Loucy (cell line): ENCODE results near the gene APBA3.

Experiments
- H2AFZ ChIP-seq: fragments of 200-600 bp; sonication (generic); 2 replicates; pipeline ENCODE4 v1.6.0; 2016; ENCODE audit warnings: antibody characterized with exemption, mild to moderate bottlenecking, low read length, moderate library complexity
- H3F3A ChIP-seq: fragments of 200-600 bp; 2 replicates; pipeline ENCODE4 v1.6.0; 2016; ENCODE audit warnings: antibody characterized with exemption, low read depth, mild to moderate bottlenecking
- H3K27me3 ChIP-seq: fragments of 200-600 bp; sonication (generic); 2 replicates; pipeline ENCODE4 v1.6.1; 2014; ENCODE audit warnings: low read length, mild to moderate bottlenecking; ENCODE audit not compliant: insufficient read depth, poor library complexity, severe bottlenecking
- H3K36me3 ChIP-seq: fragments of 200-600 bp; sonication (generic); 2 replicates; pipeline ENCODE4 v1.6.1; 2016; ENCODE audit warnings: low read length; ENCODE audit not compliant: insufficient read depth
- H3K4me1 ChIP-seq: fragments of 200-600 bp; sonication (generic); 2 replicates; pipeline ENCODE4 v1.5.1; 2014; ENCODE audit warnings: low read length, mild to moderate bottlenecking; ENCODE audit not compliant: insufficient read depth, poor library complexity, severe bottlenecking
- H3K4me2 ChIP-seq: fragments of 200-600 bp; sonication (generic); 2 replicates; pipeline ENCODE4 v1.6.0; 2014; ENCODE audit warnings: antibody characterized with exemption, low read length, low read depth, mild to moderate bottlenecking; ENCODE audit not compliant: poor library complexity, severe bottlenecking
- H3K4me3 ChIP-seq: fragments of 200-600 bp; sonication (generic); 2 replicates; pipeline ENCODE4 v1.5.1; 2014; ENCODE audit warnings: low read length, mild to moderate bottlenecking, mixed read lengths; ENCODE audit not compliant: poor library complexity, severe bottlenecking
- H3K79me2 ChIP-seq: fragments of 200-600 bp; sonication (generic); 2 replicates; pipeline ENCODE4 v1.6.1; 2014; ENCODE audit warnings: low read length; ENCODE audit not compliant: insufficient read depth
- H3K9ac ChIP-seq: fragments of 200-600 bp; sonication (generic); 2 replicates; pipeline ENCODE4 v1.6.0; 2014; ENCODE audit warnings: mild to moderate bottlenecking, low read depth, low read length, moderate library complexity; ENCODE audit not compliant: poor library complexity, severe bottlenecking
- H3K9me2 ChIP-seq: fragments of 200-600 bp; sonication (generic); replicated peaks from 2 replicates; pipeline ENCODE4 v1.6.1; 2016; ENCODE audit warnings: low read depth, low read length, mixed read lengths
- H3K9me3 ChIP-seq: fragments of 200-600 bp; sonication (generic); 2 replicates; pipeline ENCODE4 v1.6.1; 2014; ENCODE audit warnings: mild to moderate bottlenecking, antibody characterized with exemption, low read length, low read depth; ENCODE audit not compliant: insufficient read depth
- H4K20me1 ChIP-seq: fragments of 200-600 bp; sonication (generic); 2 replicates; pipeline ENCODE4 v1.6.0; 2014; ENCODE audit warnings: antibody characterized with exemption, low read length, mild to moderate bottlenecking; ENCODE audit not compliant: insufficient read depth, poor library complexity, severe bottlenecking
- EZH2phosphoT487 ChIP-seq: fragments of 200-600 bp; IDR thresholded peaks from 2 replicates; pipeline ENCODE4 v1.6.1; 2018; ENCODE audit warnings: antibody characterized with exemption, mild to moderate bottlenecking, moderate library complexity, borderline replicate concordance
- TF ChIP-seq, protein P1 (sequence below): fragments of 200-600 bp; sonication (generic); conservative IDR thresholded peaks from 2 replicates; pipeline ENCODE4 v1.5.1; 2014; ENCODE audit warnings: mild to moderate bottlenecking, antibody characterized with exemption, low read length

The APBA3 gene

DNA sequence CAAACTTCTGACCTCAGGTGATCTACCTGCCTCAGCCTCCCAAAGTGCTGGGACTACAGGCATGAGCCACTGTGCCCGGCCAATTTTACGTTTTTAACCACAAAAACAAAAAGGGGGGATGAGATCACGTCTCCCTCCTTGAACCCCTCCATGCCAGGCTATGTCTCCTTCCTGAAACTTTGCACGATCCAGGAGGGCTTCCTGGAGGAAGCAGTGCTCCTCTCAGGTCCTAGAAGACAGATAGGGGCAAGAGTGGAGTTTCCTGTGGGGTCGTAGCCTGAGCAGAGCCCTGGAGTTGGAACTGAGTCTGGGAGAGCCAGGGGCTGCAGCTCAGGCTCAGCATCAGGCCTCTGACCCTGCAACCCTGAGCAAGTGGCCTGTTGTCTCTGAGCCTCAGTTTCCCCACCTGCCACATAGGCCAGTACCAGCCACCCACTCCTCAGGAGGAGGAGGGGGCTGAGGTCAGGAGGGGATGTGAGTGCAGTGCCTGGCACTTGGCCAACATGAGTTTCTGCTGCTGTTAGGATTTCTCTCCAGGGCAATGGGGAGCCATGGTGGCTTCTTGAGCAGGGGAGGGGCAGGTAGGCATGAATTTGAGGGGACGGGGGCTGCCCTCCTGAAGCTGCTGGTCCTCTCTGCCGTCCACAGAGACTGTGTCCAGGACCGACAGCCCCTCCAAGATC, 16.0 kb downstream of the APBA3 start:
- no peaks in the 10 kb centered on the region for H3K27me3 ChIP-seq
- no peak overlapping the region for H2AFZ ChIP-seq
- no peak overlapping the region for H3K9ac ChIP-seq
- no peaks in the 10 kb centered on the region for H4K20me1 ChIP-seq
- no peaks in the 10 kb centered on the region for H3K4me1 ChIP-seq
- H3K4me3 ChIP-seq = no peak overlapping the region
- no peak overlapping the region for H3K4me2 ChIP-seq
- no peaks in the 10 kb centered on the region for H3F3A ChIP-seq
- no peak for TF ChIP-seq EZH2phosphoT487
- TF ChIP-seq, protein P1, sequence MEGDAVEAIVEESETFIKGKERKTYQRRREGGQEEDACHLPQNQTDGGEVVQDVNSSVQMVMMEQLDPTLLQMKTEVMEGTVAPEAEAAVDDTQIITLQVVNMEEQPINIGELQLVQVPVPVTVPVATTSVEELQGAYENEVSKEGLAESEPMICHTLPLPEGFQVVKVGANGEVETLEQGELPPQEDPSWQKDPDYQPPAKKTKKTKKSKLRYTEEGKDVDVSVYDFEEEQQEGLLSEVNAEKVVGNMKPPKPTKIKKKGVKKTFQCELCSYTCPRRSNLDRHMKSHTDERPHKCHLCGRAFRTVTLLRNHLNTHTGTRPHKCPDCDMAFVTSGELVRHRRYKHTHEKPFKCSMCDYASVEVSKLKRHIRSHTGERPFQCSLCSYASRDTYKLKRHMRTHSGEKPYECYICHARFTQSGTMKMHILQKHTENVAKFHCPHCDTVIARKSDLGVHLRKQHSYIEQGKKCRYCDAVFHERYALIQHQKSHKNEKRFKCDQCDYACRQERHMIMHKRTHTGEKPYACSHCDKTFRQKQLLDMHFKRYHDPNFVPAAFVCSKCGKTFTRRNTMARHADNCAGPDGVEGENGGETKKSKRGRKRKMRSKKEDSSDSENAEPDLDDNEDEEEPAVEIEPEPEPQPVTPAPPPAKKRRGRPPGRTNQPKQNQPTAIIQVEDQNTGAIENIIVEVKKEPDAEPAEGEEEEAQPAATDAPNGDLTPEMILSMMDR = no peak
- no peaks in the 10 kb centered on the region for H3K9me2 ChIP-seq
- H3K79me2 ChIP-seq = no peaks in the 10 kb centered on the region
- H3K9me3 ChIP-seq = no peaks in the 10 kb centered on the region
- H3K36me3 ChIP-seq = no peaks in the 10 kb centered on the region

DNA sequence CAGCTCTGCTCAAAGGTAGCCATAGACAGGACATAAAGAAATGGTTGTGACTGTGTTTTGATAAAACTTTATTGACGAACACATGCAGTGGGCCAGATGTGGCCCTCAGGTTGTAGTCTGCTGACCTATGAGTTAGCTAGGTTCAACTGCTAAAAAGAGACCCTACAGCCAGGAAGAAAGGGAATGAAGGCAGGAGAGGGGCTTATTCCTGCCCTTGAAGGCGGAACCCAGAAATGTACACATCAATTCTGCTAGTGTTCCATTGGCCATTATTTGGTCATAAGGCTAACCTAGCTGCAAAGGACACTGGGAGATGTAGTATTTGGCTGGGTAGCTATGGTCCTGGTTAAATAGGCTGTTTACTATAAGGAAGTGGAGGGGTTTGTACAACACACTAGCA, 18.0 kb downstream of the APBA3 start:
- Histone ChIP-seq H3K4me3 (no peak overlapping the region), H2AFZ (no peak overlapping the region), H3K79me2 (no peaks in the 10 kb centered on the region), H4K20me1 (no peaks in the 10 kb centered on the region), H3F3A (no peaks in the 10 kb centered on the region), H3K27me3 (no peaks in the 10 kb centered on the region), H3K9me2 (no peaks in the 10 kb centered on the region), H3K9me3 (no peaks in the 10 kb centered on the region), H3K36me3 (no peaks in the 10 kb centered on the region), H3K4me2 (no peak overlapping the region), H3K4me1 (no peaks in the 10 kb centered on the region), H3K9ac (no peak overlapping the region)
- TF ChIP-seq, protein P1 = no peak
- no peak for TF ChIP-seq EZH2phosphoT487

DNA sequence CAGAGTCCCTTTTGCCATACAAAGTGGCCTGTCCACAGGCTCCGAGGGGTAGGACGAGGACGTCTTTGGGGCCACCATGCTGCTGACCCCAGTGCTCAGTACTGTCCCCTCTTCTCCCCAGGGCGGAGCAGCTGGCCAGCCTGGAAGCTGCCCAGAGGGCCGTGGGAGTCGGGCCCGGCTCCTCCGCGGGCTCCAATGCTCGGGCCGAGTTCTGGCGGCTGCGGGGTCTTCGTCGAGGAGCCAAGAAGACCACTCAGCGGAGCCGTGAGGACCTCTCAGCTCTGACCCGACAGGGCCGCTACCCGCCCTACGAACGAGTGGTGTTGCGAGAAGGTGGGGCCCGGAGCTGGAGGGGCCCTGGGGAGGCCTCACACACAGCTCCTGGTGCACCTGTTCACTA, 21.1 kb downstream of the APBA3 start:
- Histone ChIP-seq H3K9me3 (no peaks in the 10 kb centered on the region), H3K27me3 (no peaks in the 10 kb centered on the region), H2AFZ (no peak overlapping the region), H3K4me3 (no peak overlapping the region), H3K4me2 (no peak overlapping the region), H4K20me1 (no peaks in the 10 kb centered on the region), H3K36me3 (no peaks in the 10 kb centered on the region), H3K9ac (no peak overlapping the region), H3K9me2 (no peaks in the 10 kb centered on the region), H3K4me1 (no peaks in the 10 kb centered on the region), H3F3A (no peaks in the 10 kb centered on the region), H3K79me2 (no peaks in the 10 kb centered on the region)
- no peak for TF ChIP-seq EZH2phosphoT487
